ENCODE data around the gene MTRR. TPM values are rescaled to one million over a fixed set of nuclear protein-coding genes. Genes with fewer than 3 reads are reported as not detected.

The MTRR gene
- total RNA-seq, 2 experiments from 2014 or later, result 51.9 to 72.6 TPM

- Histone ChIP-seq H3K4me1 (ENCODE audit: insufficient read depth, low read length, poor library complexity, severe bottlenecking) (no peaks in the 10 kb centered on the region), H3K9me2 (ENCODE audit: insufficient read depth, low read length) (no peaks in the 10 kb centered on the region), H4K20me1 (ENCODE audit: insufficient read depth, low read length) (peaks cover 12% of the 10 kb centered on the region; the same call in 1 of the 2 replicates), H3K27ac (ENCODE audit: low read depth, low read length, poor library complexity, severe bottlenecking) (no peak overlapping the region), H3K79me2 (ENCODE audit: insufficient read depth, low read depth, low read length) (no peaks in the 10 kb centered on the region), H3K4me3 (ENCODE audit: low read depth, low read length, poor library complexity, severe bottlenecking) (no peak overlapping the region), H2AFZ (ENCODE audit: low read length) (no peak overlapping the region), H3K4me2 (ENCODE audit: low read length) (no peak overlapping the region), H3K9me3 (ENCODE audit: low read length) (no peaks in the 10 kb centered on the region), H3K36me3 (ENCODE audit: insufficient read depth, low read length) (peaks cover 99% of the 10 kb centered on the region)
- intact Hi-C loops (cut with micrococcal nuclease; ENCODE audit: unreplicated experiment), result no loop called here
- ChIA-PET CTCF (ENCODE audit: unreplicated experiment) (no interaction called here), POLR2A (interaction anchor here (1.0 kb wide), 1 partner anchor 21 kb away, joined by 3 read pairs; no protein-coding TSS in a partner anchor)
- no peak for DNase-seq (ENCODE audit: low spot score)
- TF ChIP-seq EZH2phosphoT487 (IDR thresholded peaks at IDR 0.05; ENCODE audit: borderline replicate concordance, low read depth, low read length), result no peak
- TF ChIP-seq, protein P1, sequence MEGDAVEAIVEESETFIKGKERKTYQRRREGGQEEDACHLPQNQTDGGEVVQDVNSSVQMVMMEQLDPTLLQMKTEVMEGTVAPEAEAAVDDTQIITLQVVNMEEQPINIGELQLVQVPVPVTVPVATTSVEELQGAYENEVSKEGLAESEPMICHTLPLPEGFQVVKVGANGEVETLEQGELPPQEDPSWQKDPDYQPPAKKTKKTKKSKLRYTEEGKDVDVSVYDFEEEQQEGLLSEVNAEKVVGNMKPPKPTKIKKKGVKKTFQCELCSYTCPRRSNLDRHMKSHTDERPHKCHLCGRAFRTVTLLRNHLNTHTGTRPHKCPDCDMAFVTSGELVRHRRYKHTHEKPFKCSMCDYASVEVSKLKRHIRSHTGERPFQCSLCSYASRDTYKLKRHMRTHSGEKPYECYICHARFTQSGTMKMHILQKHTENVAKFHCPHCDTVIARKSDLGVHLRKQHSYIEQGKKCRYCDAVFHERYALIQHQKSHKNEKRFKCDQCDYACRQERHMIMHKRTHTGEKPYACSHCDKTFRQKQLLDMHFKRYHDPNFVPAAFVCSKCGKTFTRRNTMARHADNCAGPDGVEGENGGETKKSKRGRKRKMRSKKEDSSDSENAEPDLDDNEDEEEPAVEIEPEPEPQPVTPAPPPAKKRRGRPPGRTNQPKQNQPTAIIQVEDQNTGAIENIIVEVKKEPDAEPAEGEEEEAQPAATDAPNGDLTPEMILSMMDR (conservative IDR thresholded peaks at IDR 0.05; ENCODE audit: low read length), result no peak
- BruUV-seq (replicated peaks), result no TSS peak
Measured at GRCh38 chr5:7894860-7895259, 25.9 kb downstream of the MTRR start.

GRCh38 chr5:7897014-7897600 lies 28.2 kb downstream of the MTRR start:
- no peak overlapping the region for H3K4me3 ChIP-seq (ENCODE audit: low read depth, low read length, poor library complexity, severe bottlenecking)
- ChIA-PET POLR2A (interaction anchor here (1.2 to 1.5 kb wide), 2 partner anchors 11 to 29 kb away, joined by 3 to 4 read pairs; no protein-coding TSS in a partner anchor), CTCF (ENCODE audit: unreplicated experiment) (interaction anchor here (0.9 kb wide), 1 partner anchor 10 kb away, joined by 3 read pairs; no protein-coding TSS in a partner anchor)
- H4K20me1 ChIP-seq (ENCODE audit: insufficient read depth, low read length), result peaks cover 12% of the 10 kb centered on the region; the same call in 1 of the 2 replicates
- intact Hi-C loops (cut with micrococcal nuclease; ENCODE audit: unreplicated experiment), result no loop called here
- no peaks in the 10 kb centered on the region for H3K79me2 ChIP-seq (ENCODE audit: insufficient read depth, low read depth, low read length)
- no peak overlapping the region for H3K27ac ChIP-seq (ENCODE audit: low read depth, low read length, poor library complexity, severe bottlenecking)
- H3K4me2 ChIP-seq (ENCODE audit: low read length), result no peak overlapping the region
- no peaks in the 10 kb centered on the region for H3K4me1 ChIP-seq (ENCODE audit: insufficient read depth, low read length, poor library complexity, severe bottlenecking)
- TF ChIP-seq, protein P1 (conservative IDR thresholded peaks at IDR 0.05; ENCODE audit: low read length), result peak; percentile 67
- no peak for TF ChIP-seq EZH2phosphoT487 (IDR thresholded peaks at IDR 0.05; ENCODE audit: borderline replicate concordance, low read depth, low read length)
- H3K9me2 ChIP-seq (ENCODE audit: insufficient read depth, low read length), result no peaks in the 10 kb centered on the region
- no TSS peak for BruUV-seq (replicated peaks)
- no peak for DNase-seq (ENCODE audit: low spot score)
- H3K36me3 ChIP-seq (ENCODE audit: insufficient read depth, low read length), result peaks cover 100% of the 10 kb centered on the region
- no peak overlapping the region for H2AFZ ChIP-seq (ENCODE audit: low read length)
- no peaks in the 10 kb centered on the region for H3K9me3 ChIP-seq (ENCODE audit: low read length)

DNA sequence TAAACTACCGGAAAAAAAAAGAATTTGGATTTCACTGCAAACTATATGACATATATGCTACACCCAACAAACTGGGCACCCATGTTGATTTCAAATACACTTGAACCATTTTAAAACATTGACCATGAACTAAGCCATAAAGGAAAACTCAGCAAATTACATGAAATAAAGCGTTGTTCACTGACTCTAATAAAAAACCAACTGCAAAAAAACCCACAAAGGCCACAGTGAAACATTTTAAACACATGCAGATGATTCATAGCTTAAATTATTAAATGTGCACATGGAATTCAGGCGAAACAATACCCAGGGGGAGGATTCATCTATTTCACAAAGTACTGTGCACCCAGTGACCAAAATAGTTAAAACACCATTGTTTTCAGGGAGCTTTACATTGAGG lies 33.3 kb downstream of the MTRR start:
- H4K20me1 ChIP-seq (ENCODE audit: insufficient read depth, low read length), result 0 out of 2 replicates have a peak, but pooled peaks cover 6% of the 10 kb centered on the region
- no peak for DNase-seq (ENCODE audit: low spot score)
- no peak overlapping the region for H3K4me3 ChIP-seq (ENCODE audit: low read depth, low read length, poor library complexity, severe bottlenecking)
- ChIA-PET POLR2A (interaction anchor here (0.6 kb wide), 1 partner anchor 1654 kb away, joined by 3 read pairs; no protein-coding TSS in a partner anchor), CTCF (ENCODE audit: unreplicated experiment) (no interaction called here)
- H3K4me2 ChIP-seq (ENCODE audit: low read length), result no peak overlapping the region
- peaks cover 3% of the 10 kb centered on the region; the same call in 1 of the 2 replicates for H3K9me3 ChIP-seq (ENCODE audit: low read length)
- H3K79me2 ChIP-seq (ENCODE audit: insufficient read depth, low read depth, low read length), result no peaks in the 10 kb centered on the region
- no peaks in the 10 kb centered on the region for H3K4me1 ChIP-seq (ENCODE audit: insufficient read depth, low read length, poor library complexity, severe bottlenecking)
- no peaks in the 10 kb centered on the region for H3K9me2 ChIP-seq (ENCODE audit: insufficient read depth, low read length)
- TF ChIP-seq, protein P1 (conservative IDR thresholded peaks at IDR 0.05; ENCODE audit: low read length), result no peak
- no peak for TF ChIP-seq EZH2phosphoT487 (IDR thresholded peaks at IDR 0.05; ENCODE audit: borderline replicate concordance, low read depth, low read length)
- BruUV-seq (replicated peaks), result no TSS peak
- intact Hi-C loops (cut with micrococcal nuclease; ENCODE audit: unreplicated experiment), result no loop called here
- no peak overlapping the region for H2AFZ ChIP-seq (ENCODE audit: low read length)
- peaks cover 99% of the 10 kb centered on the region for H3K36me3 ChIP-seq (ENCODE audit: insufficient read depth, low read length)
- no peak overlapping the region for H3K27ac ChIP-seq (ENCODE audit: low read depth, low read length, poor library complexity, severe bottlenecking)
